ENCODE measurements around the gene ATP6V1C2. TPM values are rescaled to one million over a fixed set of nuclear protein-coding genes. Genes with fewer than 3 reads are reported as not detected.

ATP6V1C2 gene

Small RNAs within 50 kb of the gene (small RNA-seq; reads per million reads assigned to genes)
- gene RNU7-138P (ENCODE audit: low read depth) (not detected), gene RNU7-176P (ENCODE audit: low read depth) (not detected)
